Upper lobe of left lung (tissue), 6 donors: ENCODE measurements around the gene HSD17B2. TPM values are rescaled to one million over a fixed set of nuclear protein-coding genes. Genes with fewer than 3 reads are reported as not detected.

ENCODE experiments used
- ATAC-seq, 2 donors: fragments of 200-7000 bp; cut with Tn5 transposase; one replicate each; pipeline ENCODE4 v1.9.1; 2022; ENCODE audit warnings: mild to moderate bottlenecking in 2 of 2, moderate library complexity in 2 of 2; ENCODE audit not compliant: low FRiP score in 2 of 2
- DNase-seq, 2 donors: peaks; one replicate each; pipeline ENCODE4 v3.0.0-alpha.2; 2019 to 2020
- H3K27ac ChIP-seq, 4 donors: fragments of 200-600 bp; sonication (generic); one replicate each; pipeline ENCODE4 v1.5.1; 2016 to 2019
- H3K27me3 ChIP-seq, 4 donors: fragments of 200-600 bp; sonication (generic); one replicate each; pipeline ENCODE4 v1.5.1; 2017 to 2019
- H3K36me3 ChIP-seq, 4 donors: fragments of 200-600 bp; sonication (generic); one replicate each; pipeline ENCODE4 v1.5.1; 2016 to 2019
- H3K4me1 ChIP-seq, 4 donors: fragments of 200-600 bp; sonication (generic); one replicate each; pipeline ENCODE4 v1.5.1; 2018 to 2019
- H3K4me3 ChIP-seq, 4 donors: fragments of 200-600 bp; sonication (generic); one replicate each; pipeline ENCODE4 v1.5.1; 2017 to 2019; ENCODE audit warnings: mild to moderate bottlenecking in 2 of 4, moderate library complexity in 1 of 4
- H3K9me3 ChIP-seq, 4 donors: fragments of 200-600 bp; sonication (generic); one replicate each; pipeline ENCODE4 v1.5.1; 2018 to 2019
- CTCF ChIP-seq, 6 experiments: fragments of 450-650 bp in 4 of 6; fragments of 200-600 bp in 2 of 6; sonication (generic) in 2 of 6; IDR thresholded peaks; one replicate each; pipeline ENCODE4 v1.5.1; 2016 to 2019; ENCODE audit warnings: antibody characterized with exemption in 6 of 6
- EP300 ChIP-seq, 4 donors: sonication (generic); formaldehyde crosslinking; IDR thresholded peaks; one replicate each; pipeline ENCODE4 v1.5.1; 2017; ENCODE audit warnings: antibody characterized with exemption in 4 of 4, control low read depth in 2 of 4
- POLR2A ChIP-seq, 4 donors: fragments of 450-650 bp; IDR thresholded peaks; one replicate each; pipeline ENCODE4 v1.5.1; 2016 to 2017; ENCODE audit warnings: antibody characterized with exemption in 4 of 4, mild to moderate bottlenecking in 2 of 4
- POLR2AphosphoS5 ChIP-seq, 2 donors: sonication (generic); formaldehyde crosslinking; IDR thresholded peaks; one replicate each; pipeline ENCODE4 v1.5.1; 2017; ENCODE audit warnings: antibody characterized with exemption in 2 of 2
- WGBS, 2 donors: methylation state at CpG; one replicate each; pipeline ENCODE4 v1.1.5; 2017 to 2018; 5-methylcytosine and 5-hydroxymethylcytosine counted together
- total RNA-seq, 6 donors: library from RNA; depleted of rRNA in 4 of 6; stranded (reverse); fragments of >200 nt in 4 of 6; gene quantifications; one replicate each; pipeline versions ENCODE4 v1.1.0 to v1.2.1, GENCODE V29; 2016 to 2021
- donor health status: DM: no; HTN: no; CAD: no; lungs with moderate emphysema.
- donor health status: DM: no; HTN: yes; CAD: no; lungs with severe emphysema.

HSD17B2 gene
- total RNA-seq, 6 donors from 2014 or later = 0.49 to 2.0 (median 1.4) TPM; not detected in 2

DNA sequence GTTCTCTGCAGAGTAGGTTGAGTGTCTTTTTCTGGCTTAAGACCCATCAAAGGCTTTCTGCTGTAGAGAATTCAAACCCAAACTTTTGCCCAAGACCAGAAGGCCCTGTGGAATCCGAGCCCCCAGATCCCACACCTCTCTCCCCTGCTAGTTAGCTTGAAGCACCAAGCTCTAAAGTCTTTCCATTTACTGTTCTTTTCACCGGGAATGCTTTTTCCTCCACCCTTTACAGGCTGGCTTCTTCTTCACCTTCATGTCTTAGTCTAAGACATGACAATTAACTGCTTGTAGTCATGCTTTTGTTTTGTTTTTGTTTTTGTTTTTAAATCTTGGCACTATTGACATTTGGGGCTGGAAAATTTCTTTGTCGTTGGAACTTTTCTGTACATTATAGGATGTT is 15.5 kb downstream of the HSD17B2 start:
- TF ChIP-seq EP300 (IDR thresholded peaks at IDR 0.05) = no peak
- TF ChIP-seq POLR2AphosphoS5 (IDR thresholded peaks at IDR 0.05) = no peak
- TF ChIP-seq CTCF (IDR thresholded peaks at IDR 0.05) = no peak
- TF ChIP-seq POLR2A (IDR thresholded peaks at IDR 0.05) = no peak
- Histone ChIP-seq H3K27me3 (no peaks in the 10 kb centered on the region), H3K36me3 (no peaks in the 10 kb centered on the region), H3K4me1 (peaks cover 9 to 22% (median 10%) of the 10 kb centered on the region in 4 donors), H3K4me3 (no peak overlapping the region), H3K27ac (no peak overlapping the region), H3K9me3 (no peaks in the 10 kb centered on the region)
- 48 to 53% methylated on average over 3 of the region's 3 CpGs for WGBS, 2 donors
- DNase-seq = no peak
- ATAC-seq = no peak

DNA sequence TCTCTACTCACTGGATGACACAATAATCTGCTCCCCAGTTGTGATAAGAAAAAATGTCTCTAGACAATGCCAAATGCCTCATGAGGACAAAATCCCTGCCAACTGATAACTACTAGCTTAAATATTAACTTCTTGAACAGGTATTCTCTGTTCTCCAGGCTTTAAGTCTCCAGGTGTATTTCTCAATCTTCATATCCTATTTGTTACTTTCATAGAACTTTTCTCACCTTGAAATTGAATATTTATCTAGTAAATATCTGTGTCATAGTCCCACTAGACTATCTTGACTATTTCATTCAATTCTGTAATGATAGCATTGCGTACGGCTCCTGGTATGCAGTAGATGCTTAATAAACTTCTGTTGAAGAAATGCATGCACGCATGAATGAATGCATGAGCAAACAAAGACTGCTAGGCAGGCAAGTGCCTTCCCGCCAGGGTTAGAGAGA is 15.9 kb downstream of the HSD17B2 start:
- ATAC-seq (no peak), DNase-seq (no peak)
- Histone ChIP-seq H3K27ac (no peak overlapping the region), H3K27me3 (no peaks in the 10 kb centered on the region), H3K4me3 (no peak overlapping the region), H3K4me1 (peaks cover 10 to 24% (median 12%) of the 10 kb centered on the region in 4 donors), H3K9me3 (no peaks in the 10 kb centered on the region), H3K36me3 (no peaks in the 10 kb centered on the region)
- TF ChIP-seq POLR2AphosphoS5 (IDR thresholded peaks at IDR 0.05) = no peak
- TF ChIP-seq CTCF (IDR thresholded peaks at IDR 0.05) = no peak
- TF ChIP-seq POLR2A (IDR thresholded peaks at IDR 0.05) = no peak
- no peak for TF ChIP-seq EP300 (IDR thresholded peaks at IDR 0.05)
- 73 to 75% methylated on average over 4 of the region's 4 CpGs for WGBS, 2 donors

- TF ChIP-seq POLR2AphosphoS5 (IDR thresholded peaks at IDR 0.05) (no peak), POLR2A (IDR thresholded peaks at IDR 0.05) (no peak), CTCF (IDR thresholded peaks at IDR 0.05) (no peak), EP300 (IDR thresholded peaks at IDR 0.05) (no peak)
- H3K4me1 ChIP-seq = peaks cover 7 to 24% (median 12%) of the 10 kb centered on the region in 4 donors
- no peak overlapping the region for H3K4me3 ChIP-seq
- WGBS, 2 donors = 85 to 89% methylated on average over 5 of the region's 5 CpGs
- H3K27ac ChIP-seq = no peak overlapping the region
- no peaks in the 10 kb centered on the region for H3K9me3 ChIP-seq
- H3K36me3 ChIP-seq = no peaks in the 10 kb centered on the region
- no peaks in the 10 kb centered on the region for H3K27me3 ChIP-seq
- ATAC-seq (no peak), DNase-seq (no peak)
Measured at GRCh38 chr16:82051656-82052055, 16.6 kb downstream of the HSD17B2 start.

- no peaks in the 10 kb centered on the region for H3K36me3 ChIP-seq
- 85 to 89% methylated on average over 3 of the region's 3 CpGs for WGBS, 2 donors
- H3K9me3 ChIP-seq = no peaks in the 10 kb centered on the region
- no peak overlapping the region for H3K4me3 ChIP-seq
- DNase-seq = no peak
- no peak for ATAC-seq
- H3K4me1 ChIP-seq = peaks cover 5 to 23% (median 15%) of the 10 kb centered on the region in 4 donors
- no peaks in the 10 kb centered on the region for H3K27me3 ChIP-seq
- peak overlapping the region; percentile 18 to 59 (median 44) for H3K27ac ChIP-seq
- TF ChIP-seq CTCF (IDR thresholded peaks at IDR 0.05) (no peak), POLR2AphosphoS5 (IDR thresholded peaks at IDR 0.05) (no peak), EP300 (IDR thresholded peaks at IDR 0.05) (no peak), POLR2A (IDR thresholded peaks at IDR 0.05) (no peak)
Measured at GRCh38 chr16:82055117-82055516, 20.1 kb downstream of the HSD17B2 start.
